Cortex of kidney (tissue), 1 donor: Measurements from ENCODE around the gene ZNF735.
"Not testable (repeated sequence)": the region's sequence is repeated elsewhere in the genome, so short reads cannot be mapped to it uniquely, and the experiment has no call there.

ENCODE experiments used
- DNase-seq: peaks from one replicate; lab custom pipeline; 2025; lab: John Stamatoyannopoulos, UW

The ZNF735 gene

DNA sequence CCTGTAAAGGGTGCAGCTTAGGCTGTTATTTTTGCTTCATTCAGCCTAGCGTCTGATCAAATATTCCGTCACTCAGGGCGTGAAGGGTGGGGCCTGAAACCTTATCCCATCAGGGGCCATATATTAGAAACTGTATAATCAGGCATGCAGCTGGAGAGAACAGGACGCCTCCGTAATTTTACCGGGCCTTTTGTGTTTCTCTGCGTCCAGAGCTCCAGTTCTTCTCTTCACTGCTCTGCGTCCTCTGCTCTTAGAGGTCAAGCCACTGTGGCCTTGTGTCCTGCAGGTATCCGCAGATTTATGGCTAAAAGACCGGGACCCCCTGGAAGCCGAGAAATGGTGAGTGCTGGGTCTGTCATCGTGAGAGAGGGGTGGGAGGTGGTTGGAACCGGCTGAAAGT is at the start of gene ZNF735:
Gene ZNF735 (plus strand): TSS at position 301 of the 400 bp plus-strand sequence. CDS start 0 bp downstream, at position 301.
- DNase-seq = no peak

DNA sequence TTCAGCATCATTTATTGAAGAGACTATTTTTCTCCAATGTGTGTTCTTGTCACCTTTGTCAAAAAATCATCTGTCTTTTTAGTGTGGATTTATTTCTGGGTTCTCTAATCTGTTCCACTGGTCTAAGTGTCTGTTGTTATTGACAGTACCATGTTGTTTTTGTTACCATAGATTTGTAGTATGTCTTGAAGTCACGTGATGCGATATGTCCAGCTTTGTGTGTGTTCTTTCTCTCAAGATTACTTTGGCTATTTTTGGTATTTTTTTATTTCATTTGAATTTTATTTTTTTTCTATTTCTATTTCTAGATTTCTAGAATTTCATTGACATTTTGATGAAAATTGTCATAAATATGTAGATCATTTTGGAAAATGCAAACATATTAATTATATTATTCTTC is 36.0 kb upstream of the ZNF735 start:
- DNase-seq = not testable (repeated sequence)

DNA sequence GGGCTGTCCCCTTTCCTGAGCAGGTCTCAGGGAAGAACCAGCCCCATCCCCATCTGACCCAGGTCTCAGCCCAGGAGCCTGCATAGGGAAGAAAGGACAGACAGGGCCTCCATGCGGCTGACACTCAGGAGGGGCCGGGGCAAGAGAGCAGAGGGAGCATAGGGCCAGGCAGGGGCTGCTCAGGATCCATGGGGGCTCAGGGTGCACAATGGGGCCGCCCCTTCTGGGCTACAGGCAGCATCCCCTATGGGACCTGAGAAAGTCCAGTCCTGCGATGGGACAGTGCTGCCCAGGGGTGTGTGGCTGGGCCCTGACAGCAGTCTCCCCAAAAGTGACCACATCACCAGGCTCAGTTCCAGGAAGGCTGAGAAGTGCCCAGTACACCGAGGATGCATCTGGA is 32.7 kb upstream of the ZNF735 start:
- DNase-seq = no peak

DNA sequence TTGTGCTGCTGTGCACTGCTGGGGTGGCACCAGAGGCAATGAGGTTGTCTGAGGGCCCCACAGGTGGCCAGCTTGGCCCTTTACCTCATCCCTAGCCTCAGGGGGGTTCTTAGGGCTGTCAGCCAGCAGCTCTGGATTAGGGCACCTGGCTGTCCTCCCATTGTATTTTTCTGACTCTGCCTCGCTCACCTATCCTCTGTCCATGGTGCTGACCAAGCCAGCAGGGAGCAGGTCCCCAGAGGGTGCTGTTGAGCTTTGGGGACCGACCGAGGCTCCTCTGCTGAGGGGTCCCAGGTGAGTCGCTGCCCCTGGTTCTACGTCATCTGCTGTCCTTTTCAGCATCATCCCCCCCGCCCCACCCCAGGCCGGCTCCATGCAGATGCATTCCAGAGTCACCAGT is 32.1 kb upstream of the ZNF735 start:
- DNase-seq = no peak

GRCh38 chr7:64180989-64181388 is 26.0 kb upstream of the ZNF735 start:
- no peak for DNase-seq

- no peak for DNase-seq
Measured at GRCh38 chr7:64181586-64181985, 25.4 kb upstream of the ZNF735 start.

- no peak for DNase-seq
Measured at GRCh38 chr7:64182036-64182790, 24.8 kb upstream of the ZNF735 start.

DNA sequence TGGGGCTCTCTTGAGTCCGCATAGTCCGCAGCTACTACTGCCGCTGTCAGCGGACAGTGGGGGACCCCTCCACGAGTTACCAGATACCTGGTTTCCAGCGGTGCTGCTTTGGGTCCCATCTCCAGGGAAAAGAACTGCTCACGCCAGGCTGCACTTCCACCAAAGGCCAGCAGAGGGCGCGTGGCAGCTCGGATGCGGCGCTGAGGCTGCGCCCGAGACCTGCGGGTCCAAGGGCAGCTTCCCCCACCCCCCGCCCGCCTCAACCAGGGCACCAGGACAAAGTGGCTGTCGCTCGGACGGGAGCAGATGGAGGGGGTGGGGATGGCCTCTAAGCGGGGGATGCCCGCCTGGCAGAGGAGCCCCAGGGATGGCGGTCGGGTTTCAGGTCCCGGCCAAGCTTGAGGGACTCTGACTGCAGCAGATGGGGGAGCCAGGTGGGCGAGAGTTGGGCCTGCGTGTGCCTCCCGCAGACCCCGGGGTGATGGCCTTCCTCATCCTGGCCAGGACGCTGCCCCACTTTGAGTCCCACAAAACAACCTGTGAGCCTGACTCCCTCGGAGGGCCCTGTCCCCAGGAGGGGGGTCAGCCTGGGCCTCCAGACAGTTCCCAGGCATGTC is 23.8 kb upstream of the ZNF735 start:
- no peak for DNase-seq

GRCh38 chr7:64183827-64184372 is 23.1 kb upstream of the ZNF735 start:
- no peak for DNase-seq

GRCh38 chr7:64184376-64184775 is 22.6 kb upstream of the ZNF735 start:
- no peak for DNase-seq

DNA sequence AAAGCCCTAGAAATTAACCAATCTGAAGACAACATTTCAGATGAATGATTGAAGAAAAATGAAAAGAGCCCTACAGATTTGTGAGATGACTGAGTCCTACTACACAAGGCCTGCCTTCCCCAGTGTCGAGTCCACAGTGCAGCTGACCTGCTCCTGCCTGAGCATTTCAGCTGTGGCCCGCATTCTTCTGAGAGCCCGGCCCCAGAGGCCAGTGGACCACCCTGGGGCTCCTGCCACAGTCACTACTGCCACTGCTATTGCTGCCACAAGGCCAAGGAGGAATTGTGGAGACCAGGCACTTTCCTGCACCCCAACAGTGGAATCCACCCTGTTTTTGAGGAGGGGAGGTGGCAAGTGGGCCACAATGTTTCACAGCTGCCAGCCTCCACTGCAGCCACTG is 19.6 kb upstream of the ZNF735 start:
- no peak for DNase-seq

DNA sequence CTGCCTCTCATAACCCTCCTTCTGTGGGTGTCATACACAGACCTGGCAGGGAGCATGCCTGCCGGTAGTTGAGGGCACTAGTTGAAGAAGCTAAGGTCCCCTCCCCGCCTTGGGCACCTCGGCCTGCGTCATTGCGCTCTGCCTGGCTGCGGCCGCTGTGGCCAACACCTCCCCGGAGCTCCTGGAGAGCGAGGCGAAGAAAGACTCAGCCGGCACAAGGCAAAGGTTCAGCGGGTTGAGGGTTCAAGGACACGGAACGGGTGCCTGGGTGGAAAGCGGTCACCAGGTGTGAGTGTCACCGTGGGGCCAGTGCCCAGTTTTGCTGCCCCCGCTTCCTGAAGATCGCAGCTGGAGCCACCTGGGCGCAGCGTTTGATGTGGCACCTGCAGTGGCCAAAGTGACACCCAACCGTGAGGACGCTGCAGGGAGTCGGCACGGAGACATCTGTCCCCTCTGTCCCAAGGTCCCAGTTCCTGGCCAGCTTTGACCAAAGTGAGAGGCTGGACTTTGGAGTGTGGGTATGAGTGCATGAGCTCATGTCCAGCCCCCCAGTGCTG is 14.8 kb upstream of the ZNF735 start:
- no peak for DNase-seq

DNA sequence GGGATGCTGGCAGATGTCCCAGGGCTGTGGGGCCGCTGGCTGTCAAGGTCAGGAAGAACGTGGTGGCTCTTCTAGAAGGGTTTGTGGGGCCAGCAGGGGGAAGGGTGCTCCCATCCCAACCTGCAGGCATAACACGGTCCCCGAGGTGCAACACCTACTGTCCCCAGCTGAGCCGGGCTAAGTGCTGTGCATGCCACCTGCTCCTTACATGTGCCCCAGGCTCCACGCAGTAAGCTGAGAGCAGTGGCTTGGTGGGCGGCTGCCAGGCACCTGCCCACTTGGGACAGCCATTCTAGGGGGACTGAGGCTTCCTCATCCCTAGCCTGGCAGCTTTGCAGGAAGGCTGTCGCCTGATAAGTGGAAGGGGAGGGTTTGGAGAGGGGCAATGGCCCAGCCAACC is 14.2 kb upstream of the ZNF735 start:
- DNase-seq = no peak

DNA sequence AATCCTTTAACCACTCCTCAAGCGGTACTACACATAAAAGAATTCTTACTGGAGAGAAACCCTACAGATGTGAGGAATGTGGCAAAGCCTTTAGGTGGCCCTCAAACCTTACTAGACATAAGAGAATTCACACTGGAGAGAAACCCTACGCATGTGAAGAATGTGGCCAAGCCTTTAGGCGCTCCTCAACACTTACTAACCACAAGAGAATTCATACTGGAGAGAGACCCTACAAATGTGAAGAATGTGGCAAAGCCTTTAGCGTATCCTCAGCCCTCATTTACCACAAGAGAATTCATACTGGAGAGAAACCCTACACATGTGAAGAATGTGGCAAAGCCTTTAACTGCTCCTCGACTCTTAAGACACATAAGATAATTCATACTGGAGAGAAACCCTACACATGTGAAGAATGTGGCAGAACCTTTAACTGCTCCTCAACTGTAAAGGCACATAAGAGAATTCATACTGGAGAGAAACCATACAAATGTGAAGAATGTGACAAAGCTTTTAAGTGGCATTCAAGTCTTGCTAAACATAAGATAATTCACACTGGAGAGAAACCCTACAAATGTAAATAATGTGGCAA is 12.8 kb downstream of the ZNF735 start:
- not testable (repeated sequence) for DNase-seq

GRCh38 chr7:64223366-64223765 is 16.4 kb downstream of the ZNF735 start:
- DNase-seq = no peak

DNA sequence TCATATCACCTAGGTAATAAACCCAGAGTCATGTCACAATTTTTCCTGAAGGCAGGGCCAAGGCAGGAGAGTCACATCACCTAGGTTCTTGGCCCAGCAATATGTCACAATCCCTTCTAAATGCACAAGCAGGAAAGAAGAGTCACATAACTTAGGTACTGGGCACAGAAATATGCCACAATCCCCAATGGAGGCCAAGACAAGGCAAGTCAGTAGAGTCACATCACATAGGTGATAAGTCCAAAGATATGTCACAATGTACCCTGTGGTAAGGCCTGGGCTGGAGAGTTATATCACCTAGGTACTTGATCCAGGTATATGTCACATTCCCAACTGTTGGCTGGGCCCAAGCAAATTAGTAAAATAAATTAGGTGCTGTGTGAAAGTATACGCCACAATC is 21.2 kb downstream of the ZNF735 start, which contains the start of gene ZNF679:
Gene ZNF679 (plus strand): TSS at position 301 of the 400 bp plus-strand sequence. CDS start 20,644 bp downstream, outside the sequence.
- DNase-seq = not testable (repeated sequence)

DNA sequence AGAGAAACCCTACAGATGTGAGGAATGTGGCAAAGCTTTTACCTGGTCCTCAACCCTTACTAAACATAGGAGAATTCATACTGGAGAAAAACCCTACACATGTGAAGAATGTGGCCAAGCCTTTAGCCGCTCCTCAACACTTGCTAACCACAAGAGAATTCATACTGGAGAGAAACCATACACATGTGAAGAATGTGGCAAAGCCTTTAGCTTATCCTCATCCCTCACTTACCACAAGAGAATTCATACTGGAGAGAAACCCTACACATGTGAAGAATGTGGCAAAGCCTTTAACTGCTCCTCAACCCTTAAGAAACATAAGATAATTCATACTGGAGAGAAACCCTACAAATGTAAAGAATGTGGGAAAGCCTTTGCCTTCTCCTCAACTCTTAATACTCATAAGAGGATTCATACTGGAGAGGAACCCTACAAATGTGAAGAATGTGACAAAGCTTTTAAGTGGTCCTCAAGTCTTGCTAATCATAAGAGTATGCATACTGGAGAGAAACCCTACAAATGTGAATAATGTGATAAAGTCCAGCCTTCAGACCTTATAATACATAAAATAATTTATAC is 59.4 kb downstream of the ZNF735 start:
- no peak for DNase-seq
